ENCODE results near the gene PNPO.
A peak's percentile ranks its signal among the peaks of the same experiment; 100 is the strongest.

The PNPO gene

DNA sequence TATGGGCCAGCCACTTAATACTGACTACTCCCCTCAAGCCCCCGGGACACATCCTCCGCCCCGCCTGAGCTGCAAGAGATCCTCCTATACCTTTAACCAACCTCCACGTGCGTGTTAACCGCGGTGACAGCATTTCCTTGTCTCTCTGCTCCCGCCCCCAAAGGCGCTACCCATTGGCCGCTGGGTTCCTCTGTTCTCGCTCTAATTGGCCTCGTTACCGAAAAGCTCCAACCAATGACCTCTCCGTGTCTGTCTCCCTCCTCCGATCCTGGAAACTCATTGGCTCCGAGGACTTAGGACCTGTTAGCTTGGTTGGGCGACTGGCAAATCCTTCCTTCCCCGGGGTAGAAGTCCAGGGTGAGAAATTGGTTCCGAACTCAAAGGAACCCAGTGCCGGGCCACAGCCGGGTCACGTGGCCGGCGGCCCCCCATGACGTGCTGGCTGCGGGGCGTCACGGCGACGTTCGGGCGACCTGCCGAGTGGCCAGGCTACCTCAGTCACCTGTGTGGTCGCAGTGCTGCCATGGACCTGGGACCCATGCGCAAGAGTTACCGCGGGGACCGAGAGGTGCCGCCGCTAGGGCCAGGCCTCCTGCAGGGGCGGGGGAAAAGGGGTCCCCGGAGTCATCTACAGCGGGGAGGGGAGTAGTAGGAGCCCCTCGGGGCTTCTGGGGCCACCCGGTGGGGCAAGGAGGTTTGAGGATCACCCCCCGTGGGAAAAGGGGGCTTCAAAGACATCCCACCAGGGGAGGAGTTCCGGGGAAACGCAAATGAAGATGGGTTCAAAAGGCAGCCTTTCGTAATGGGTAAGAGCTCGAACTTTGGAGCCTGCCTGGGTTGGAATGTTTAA is at the start of gene PNPO:
Gene PNPO (plus strand): TSS at position 326 of the 850 bp plus-strand sequence. CDS start 105 bp downstream, at position 431.
- DNase-seq, result peak; percentile 98

DNA sequence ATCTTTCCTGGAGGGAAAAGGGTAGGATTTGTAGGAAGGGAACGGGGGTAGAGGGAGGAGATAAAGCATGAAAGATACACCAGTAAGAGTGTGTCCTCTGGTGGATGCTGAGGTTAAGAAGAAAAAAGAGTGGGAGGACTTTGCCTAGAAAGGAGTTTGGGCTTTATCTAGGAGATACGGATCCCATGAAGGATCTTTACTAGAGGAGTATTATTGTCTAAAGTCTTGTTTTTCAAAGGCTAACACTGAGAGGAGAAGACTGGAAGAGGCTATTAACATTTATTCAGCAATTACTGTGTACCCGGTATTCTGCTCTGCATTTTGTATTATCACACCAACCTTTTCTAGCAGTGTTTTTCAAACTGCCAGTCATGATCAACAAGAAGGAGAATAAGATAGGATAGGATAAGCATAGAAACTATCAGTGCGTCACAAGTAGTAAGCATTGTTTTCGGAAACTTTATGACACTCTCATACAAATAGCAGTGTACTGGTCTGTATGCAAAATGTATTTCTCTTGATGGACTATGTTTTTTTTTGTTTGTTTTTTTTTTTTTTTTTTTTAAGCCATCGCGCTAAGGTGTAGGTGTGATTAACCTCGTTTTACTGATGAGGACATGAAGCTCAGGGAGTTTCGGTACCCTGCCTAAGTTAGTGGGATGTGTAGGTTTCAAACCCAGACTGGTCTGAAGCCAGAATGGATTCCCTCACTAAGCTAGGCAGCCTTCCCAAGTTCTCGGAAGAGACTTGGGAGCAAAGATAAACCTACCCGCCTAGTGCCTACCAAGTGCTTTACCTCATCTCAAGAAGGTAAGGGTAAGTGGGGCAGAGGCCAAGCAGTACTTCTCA is 46.6 kb upstream of the PNPO start:
- no peak for DNase-seq

DNA sequence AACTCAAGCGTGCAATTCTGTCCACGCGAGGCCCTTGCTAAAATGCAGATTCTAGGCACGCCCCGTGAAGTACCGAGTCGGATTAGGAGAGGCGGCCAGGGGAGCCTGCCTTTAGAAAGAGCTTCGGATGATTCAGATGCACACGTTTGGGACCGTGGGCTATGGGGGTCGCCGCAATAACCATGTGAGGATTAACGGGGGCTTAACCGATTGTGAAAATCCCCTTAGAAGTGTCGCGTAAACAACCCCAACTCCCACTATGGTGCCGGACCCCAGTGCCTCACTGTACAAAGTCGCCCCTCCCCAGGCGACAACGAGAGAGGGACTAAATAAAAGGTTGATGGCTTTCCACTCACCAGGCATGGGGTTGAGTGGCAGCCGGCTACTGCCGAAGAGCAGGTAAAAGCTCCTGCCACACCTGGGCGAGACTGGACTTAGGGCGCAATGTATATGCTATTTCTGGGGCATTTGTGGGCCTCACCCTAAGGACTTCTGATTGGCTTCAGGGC is 46.0 kb upstream of the PNPO start:
- no peak for DNase-seq

DNA sequence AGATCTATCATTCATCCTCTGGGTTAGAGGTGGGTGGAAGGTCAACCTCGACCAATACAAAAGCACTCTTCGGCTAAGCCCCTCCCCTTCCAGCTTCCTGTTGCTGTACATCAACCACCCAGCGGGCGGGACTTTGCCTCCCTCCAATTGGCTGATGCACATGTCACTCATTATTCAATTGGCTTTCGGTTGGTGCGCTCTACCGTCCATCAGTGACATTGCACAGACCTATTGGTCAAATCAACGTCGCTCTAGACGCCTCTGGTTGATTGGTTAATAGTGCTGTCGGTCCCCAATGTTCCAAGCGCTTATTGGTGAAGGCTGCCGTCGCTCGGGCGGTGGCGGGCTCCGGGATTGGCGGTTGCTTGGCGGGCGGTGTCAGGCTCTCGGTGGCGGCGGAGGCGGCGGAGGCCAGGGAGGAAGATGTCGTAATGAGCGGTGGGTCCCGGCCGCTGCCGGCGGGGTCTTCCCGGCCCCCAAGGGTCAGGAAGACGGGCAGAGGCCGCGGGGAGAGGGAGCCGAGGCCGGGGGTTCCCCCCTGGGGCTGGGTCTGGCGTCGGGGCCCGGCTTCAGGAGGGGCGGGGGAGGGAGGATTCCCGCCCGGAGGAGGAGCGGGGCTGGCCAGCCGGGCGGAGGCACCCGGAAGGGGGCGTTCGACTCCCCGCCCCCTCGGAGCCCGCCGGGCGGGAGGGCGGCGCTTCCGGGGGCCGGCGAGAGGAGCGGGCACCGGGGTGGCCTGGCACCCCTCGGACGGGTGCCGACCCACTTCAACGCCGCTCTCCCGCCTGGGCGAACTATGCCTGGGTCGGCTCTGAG is 45.3 kb upstream of the PNPO start, which contains the start of gene SP2:
Gene SP2 (plus strand): TSS at position 381 of the 816 bp plus-strand sequence. CDS start 51 bp downstream, at position 432.
- DNase-seq, result peak; percentile 100

DNA sequence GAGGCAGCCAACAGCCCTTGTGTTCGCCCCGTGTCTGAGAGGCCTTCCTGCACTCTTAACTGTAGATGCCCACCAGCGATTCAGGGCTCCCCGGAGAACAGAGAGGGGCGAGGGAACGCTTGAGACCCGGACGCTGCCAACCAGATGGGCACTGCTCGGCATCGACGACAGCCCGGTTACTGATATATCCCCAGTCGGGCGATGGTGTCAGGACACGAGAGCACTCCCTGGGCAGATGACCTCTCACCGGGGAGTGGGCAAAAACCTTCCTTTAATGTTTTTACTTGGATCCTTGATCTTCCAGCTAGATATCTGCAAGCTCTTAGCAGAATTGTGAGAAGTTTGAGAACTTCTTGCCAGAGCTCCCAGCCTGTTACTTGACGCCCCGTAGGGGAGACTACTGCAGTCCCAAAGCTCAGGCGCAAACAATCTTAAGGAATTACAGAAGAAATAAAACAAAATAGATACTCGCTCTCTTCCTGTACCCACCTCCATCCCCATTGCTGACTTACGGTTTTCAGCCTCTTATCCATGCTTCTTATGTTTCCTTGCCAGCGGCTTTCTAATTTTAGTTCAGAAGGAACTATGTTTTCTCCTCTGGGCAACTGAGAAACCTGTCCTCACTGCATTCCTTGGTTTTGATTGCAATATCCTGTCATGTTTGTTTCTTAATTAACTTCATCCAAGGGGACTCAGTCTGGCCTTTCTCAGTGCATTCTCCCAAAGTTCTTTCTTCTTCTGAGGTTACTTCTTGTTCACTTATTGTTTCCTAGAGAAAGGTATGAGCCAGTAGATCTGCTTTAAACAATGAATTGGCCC is 44.5 kb upstream of the PNPO start:
- no peak for DNase-seq

DNA sequence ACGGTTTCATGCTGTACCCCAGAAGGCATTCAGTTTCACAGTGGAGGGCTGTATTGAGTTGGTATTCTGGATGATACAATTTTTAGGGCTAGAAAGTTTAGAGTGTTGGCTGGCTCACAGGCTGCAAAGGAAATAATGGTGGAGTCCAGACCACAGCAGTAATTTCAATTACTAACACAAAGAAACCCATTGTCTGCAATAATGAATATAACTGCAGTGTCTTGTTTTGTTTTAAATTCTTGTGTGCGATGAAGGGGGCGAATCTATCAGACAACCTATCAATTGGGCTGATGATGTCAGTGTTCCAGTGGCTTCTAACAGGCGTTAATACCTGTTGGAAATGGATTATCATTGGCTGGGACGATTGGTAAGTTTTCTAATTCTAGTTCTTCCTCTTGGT is 43.8 kb upstream of the PNPO start:
- no peak for DNase-seq

DNA sequence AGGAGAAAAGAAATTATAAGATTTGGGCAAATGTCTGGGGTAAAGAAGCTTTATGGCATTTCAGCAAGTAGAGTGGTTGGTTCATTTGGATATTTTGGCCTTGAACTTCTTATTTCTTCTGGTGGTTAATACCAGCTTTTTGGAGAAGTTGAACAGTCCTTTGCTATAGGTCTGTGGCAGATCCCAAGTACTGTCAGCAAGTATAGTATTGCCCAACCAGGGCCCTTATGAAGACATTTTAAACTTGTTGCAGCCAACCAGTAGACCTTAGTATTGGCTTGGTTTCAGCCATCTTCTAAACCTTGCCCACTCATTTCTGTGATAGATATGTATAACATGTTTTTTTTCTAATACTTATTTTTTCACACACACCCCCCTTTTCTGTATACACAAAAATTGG is 43.1 kb upstream of the PNPO start:
- DNase-seq, result no peak

DNA sequence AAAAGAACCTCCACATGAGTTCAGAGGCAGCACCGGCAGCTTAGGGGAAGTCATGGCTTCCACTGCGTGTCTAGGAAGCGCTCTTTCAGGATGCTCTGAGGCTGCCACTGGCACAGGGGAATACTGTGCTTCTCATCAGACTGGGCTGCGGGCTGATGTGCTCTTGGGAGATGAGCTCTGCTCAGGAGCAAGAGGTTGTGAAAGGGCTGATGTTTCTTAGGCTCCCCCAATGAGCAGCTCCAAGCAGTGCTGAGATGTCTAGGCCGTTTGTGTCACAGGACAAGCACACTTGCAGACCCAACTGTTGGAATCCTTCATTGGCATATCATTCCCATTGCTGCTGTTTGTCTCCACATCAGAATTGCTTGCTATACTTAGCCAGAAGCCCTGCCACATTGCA is 41.7 kb upstream of the PNPO start:
- DNase-seq, result no peak

DNA sequence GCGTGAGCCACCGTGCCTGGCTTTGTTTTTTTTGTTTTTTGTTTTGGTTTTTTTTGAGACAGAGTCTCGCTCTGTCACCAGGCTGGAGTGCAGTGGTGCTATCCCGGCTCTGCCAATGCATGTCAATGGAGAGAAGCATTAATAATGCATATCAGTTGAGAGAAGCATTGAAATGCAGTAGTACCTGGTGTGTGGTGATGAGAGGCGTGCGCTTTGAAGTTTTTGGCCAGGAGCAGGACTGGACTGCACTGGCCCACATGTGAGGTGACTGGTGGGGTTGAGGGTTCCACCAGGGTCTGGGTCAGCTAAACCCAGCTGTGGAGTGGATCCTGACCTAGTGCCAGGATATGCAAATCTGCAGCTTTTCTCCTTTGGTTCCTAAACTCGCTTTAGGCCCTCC is 39.9 kb upstream of the PNPO start:
- no peak for DNase-seq

DNA sequence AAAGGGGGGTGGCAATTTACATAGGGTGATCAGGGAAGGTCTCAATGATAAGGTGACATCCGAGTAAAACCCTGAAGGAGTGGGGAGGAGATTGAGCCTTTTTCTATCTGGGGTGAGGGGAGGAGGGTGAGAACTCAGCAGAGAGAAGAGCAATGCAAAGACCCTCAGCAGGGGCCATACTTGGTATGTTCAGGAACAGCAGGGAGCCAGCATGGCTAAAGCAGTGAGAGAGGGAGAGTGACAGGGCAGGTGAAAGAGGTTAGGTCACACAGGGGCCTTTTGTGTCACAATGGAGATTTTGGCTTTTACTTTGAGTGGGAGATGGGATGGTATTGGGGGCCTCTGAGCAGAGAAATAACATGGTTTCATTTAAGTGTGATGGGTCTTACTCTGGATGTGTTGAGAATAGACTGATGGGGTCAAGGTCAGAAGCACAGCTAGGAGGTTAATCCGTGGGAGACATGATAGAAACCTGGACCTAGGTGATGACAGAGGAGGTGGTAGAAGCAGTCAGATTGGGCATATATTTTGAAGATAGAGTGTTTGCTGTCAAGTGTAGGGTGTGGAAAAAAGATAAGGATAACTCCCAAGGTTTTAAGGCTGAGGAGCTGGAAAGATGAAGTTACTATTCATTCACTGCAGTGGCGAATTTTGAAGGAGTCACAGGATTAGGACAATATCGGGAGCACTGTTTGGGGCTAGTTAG is 39.2 kb upstream of the PNPO start:
- no peak for DNase-seq

DNA sequence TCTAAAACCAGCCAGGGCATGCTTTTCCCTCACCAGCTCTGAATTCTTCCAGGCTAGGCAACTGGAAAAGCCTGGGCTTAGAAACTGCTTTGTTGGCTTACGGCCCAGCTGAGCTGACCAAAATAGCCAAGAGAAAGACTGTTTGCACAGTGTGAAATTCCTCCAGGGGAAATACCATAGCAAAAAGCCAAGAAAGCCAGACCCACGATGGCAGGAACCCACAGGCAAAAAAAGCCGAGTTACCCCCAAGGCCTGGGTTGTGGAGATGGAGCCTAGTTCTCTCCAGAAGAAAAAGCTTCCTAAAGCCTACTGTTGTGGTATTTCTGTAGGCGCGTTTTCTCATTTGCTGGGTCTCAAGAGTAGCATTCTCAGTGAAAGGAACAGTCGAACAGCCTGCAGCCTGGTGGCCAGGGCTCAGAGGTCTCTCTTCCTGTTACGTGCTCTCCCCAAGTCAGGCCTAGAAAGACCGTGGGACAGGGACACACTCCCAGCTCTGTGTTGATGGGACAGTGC is 36.1 kb upstream of the PNPO start:
- DNase-seq, result no peak

DNA sequence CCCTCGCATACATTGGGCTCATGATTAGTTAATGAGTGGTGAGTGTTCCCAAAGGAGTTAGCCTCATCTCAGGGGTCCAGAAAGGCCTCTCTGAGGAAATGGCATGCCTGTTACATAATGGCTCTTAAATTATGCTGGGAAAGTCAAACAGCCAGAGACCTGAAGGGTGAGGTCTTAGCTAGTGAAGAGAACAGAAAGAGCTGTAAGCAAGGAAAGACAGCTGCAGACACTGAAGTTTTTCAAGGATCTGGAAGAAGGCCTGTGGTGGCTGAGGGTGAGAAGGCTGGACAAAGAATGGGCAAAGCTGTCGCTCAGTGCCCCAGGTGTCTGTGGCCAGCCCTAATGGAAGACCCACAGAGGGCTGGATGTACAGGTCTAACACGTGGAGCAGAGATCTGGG is 34.9 kb upstream of the PNPO start:
- no peak for DNase-seq

DNA sequence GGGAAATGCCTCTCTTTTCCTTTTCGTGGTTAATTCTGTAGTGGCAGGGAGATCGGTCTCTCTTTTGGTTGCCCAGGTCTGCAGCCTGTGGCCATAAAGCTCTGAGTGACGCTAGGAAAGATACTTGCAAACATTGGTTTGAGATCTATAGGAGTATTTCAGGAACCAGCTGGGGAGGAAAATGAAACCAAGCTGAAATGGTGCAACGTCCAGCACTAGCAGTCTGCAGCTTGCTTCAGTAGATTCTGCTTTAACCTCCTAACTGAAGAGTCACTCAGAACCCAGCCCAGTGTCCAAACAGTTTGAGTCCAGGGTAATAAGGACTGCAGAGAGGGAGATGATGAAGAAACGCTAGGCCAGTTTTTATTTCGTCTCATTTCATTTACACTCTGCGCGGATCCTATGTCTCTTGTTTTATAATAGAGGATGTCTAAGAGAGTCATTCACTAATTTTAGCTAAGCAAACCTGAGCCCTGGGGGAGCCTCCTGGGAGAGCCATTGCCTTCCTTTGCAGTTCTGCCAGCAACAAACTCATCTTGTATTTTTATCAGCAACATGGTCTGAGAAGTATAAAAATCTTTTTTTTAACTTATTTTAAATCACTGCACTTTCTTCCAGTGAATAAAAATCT is 33.3 kb upstream of the PNPO start:
- DNase-seq, result no peak

DNA sequence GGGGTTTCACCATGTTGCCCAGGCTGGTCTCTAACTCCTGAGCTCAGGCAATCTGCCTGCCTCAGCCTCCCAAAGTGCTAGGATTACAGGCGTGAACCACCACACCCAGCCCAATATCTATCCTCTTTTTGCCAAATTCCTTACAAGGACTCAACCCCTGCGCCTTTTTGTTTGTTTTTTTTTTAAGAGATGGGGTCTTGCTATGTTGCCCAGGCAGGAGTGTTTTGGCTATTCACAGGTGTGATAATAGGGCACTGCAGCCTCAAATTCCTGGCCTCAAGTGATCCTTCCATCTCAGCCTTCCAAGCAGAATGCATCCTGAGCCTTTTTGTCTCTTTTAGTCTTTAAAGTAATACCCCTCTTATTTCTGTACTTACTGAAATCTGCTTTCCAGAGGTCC is 28.3 kb upstream of the PNPO start:
- no peak for DNase-seq

DNA sequence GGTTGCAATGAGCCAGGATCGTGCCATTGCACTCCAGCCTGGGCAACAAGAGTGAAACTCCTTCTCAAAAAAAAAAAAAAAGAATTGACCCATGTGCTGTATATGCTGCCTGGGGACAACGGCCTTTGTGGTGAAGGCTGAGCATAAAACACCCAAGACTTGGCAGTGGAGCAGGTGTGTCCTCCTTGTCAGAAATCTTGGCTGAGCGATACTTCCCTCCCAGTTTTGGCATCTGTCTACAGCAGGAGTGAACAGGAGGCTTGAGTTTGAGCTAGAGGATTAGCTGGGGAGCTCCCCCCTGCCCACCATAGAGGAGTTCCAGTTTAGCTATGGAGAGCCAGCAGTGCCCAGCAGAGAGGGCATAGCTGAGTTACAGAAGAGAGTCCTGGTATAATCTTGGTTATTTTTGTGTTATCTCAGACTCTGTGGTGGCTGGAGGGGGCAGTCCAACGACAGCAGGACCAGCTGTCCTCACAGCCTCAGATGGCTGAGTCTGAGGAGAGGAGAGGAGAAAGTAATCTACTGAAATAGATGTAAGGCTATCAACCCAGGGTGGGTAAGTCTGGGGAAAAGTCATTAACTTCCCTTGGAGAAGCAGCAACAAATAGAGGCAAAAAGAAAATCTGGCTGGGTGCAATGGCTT is 26.9 kb upstream of the PNPO start:
- no peak for DNase-seq

DNA sequence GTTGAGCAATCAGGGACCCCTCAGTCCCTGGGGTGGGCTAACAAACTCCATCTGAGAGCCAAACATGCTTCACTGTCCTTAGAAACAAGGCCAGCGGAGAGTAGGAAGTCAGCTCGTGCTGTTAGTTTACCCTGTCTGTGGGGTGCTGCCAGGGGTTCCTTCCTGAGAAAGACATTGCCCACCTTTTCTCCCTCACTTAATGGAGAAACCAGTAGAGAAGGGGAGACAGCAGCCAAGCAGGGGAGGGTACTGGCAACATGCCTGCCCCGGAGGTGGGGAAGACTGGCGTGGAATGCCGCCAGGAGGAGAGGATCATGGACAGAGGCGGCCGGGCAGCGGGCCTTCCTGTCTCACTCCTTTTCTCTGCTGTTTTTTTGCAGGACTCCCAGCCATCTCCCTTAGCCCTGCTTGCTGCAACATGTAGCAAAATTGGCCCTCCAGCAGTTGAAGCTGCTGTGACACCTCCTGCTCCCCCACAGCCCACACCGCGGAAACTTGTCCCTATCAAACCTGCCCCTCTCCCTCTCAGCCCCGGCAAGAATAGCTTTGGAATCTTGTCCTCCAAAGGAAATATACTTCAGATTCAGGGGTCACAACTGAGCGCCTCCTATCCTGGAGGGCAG is 25.5 kb upstream of the PNPO start:
- no peak for DNase-seq

DNA sequence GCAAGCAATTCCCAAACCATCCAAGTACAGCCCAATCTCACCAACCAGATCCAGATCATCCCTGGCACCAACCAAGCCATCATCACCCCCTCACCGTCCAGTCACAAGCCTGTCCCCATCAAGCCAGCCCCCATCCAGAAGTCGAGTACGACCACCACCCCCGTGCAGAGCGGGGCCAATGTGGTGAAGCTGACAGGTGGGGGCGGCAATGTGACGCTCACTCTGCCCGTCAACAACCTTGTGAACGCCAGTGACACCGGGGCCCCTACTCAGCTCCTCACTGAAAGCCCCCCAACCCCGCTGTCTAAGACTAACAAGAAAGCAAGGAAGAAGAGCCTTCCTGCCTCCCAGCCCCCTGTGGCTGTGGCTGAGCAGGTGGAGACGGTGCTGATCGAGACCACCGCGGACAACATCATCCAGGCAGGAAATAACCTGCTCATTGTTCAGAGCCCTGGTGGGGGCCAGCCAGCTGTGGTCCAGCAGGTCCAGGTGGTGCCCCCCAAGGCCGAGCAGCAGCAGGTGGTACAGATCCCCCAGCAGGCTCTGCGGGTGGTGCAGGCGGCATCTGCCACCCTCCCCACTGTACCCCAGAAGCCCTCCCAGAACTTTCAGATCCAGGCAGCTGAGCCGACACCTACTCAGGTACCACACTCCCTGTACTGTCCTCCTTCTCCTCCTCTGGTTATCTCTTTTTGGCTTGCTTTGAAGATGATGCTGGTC is 24.7 kb upstream of the PNPO start:
- DNase-seq, result no peak

DNA sequence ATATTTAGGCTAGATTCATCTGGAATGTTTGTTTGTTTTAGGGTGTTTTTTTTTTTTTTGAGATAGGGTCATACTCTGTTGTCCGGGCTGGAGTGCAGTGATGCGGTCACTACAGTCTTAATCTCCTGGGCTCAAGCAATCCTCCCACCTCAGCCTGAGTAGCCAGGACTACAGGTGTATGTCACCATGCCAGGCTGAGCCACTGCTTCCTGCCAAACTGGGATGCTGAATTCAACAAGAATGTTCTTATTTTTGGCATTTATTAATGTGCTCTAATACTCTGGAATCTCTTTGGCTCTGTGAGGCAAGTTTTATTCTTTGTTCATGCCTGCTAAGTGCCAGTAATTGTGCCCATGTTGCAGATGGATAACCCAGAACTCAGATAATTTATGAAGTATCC is 23.8 kb upstream of the PNPO start:
- no peak for DNase-seq

DNA sequence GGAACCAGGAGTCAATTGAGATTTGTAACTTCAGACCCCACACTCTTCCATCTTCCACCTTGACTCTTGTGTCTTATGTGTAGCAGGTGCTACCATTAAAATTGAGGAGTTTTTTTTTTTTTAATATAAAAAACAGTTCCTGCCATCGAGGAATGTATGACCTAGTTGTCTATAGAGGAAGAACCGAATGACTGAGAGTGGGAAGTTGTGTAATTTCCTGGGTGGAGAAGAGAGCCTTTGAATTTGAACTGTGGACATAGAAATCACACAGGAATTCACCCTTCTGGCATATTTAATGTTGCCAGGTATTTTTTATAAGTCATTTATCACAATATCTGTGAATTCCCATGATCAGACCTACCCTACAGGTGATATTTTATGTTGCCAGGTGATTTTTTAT is 23.4 kb upstream of the PNPO start:
- DNase-seq, result no peak
